ENCODE results near the gene CASKIN1. TPM values are rescaled to one million over a fixed set of nuclear protein-coding genes. Genes with fewer than 3 reads are reported as not detected.

Gene CASKIN1
- total RNA-seq, 2 donors from 2014 or later: 0.66 to 0.78 TPM

- no peak for ATAC-seq
- peaks cover 3 to 12% of the 10 kb centered on the region in 2 donors for H3K36me3 ChIP-seq (replicated peaks in 1 of 2; ENCODE audit: insufficient read depth in 1 of 2, low read depth in 2 of 2)
- WGBS, 2 donors: 94 to 98% methylated on average over 10 to 18 of the region's 31 CpGs
- intact Hi-C loops (cut with DNase I): no loop called here
- H3K4me3 ChIP-seq: no peak overlapping the region
- TF ChIP-seq CTCF (IDR thresholded peaks at IDR 0.05): no peak
- no peak for TF ChIP-seq POLR2A (IDR thresholded peaks at IDR 0.05)
- no peaks in the 10 kb centered on the region for H3K9me3 ChIP-seq
- H3K27ac ChIP-seq: no peak overlapping the region
- H3K4me1 ChIP-seq: no peaks in the 10 kb centered on the region
- no peaks in the 10 kb centered on the region for H3K27me3 ChIP-seq
- DNase-seq: no peak
Observed at GRCh38 chr16:2179576-2179975, 16.8 kb downstream of the CASKIN1 start.

GRCh38 chr16:2179107-2179501 lies 17.3 kb downstream of the CASKIN1 start:
- TF ChIP-seq CTCF (IDR thresholded peaks at IDR 0.05) (no peak), POLR2A (IDR thresholded peaks at IDR 0.05) (no peak)
- DNase-seq (no peak), ATAC-seq (no peak)
- no peaks in the 10 kb centered on the region for H3K4me1 ChIP-seq
- H3K9me3 ChIP-seq: no peaks in the 10 kb centered on the region
- intact Hi-C loops (cut with DNase I): no loop called here
- WGBS, 2 donors: 56 to 81% methylated on average over 3 to 22 of the region's 50 CpGs
- no peaks in the 10 kb centered on the region for H3K27me3 ChIP-seq
- no peak overlapping the region for H3K27ac ChIP-seq
- H3K36me3 ChIP-seq (replicated peaks in 1 of 2; ENCODE audit: insufficient read depth in 1 of 2, low read depth in 2 of 2): peaks cover 4 to 12% of the 10 kb centered on the region in 2 donors
- H3K4me3 ChIP-seq: no peak overlapping the region

- Histone ChIP-seq H3K27me3 (no peaks in the 10 kb centered on the region), H3K4me1 (no peaks in the 10 kb centered on the region), H3K27ac (no peak overlapping the region), H3K4me3 (no peak overlapping the region), H3K36me3 (replicated peaks in 1 of 2; ENCODE audit: insufficient read depth in 1 of 2, low read depth in 2 of 2) (peaks cover 10 to 18% of the 10 kb centered on the region in 2 donors), H3K9me3 (no peaks in the 10 kb centered on the region)
- WGBS, 2 donors: 33 to 56% methylated on average over 28 to 62 of the region's 106 CpGs
- ATAC-seq (no peak), DNase-seq (no peak)
- intact Hi-C loops (cut with DNase I): no loop called here
- TF ChIP-seq CTCF (IDR thresholded peaks at IDR 0.05): no peak
Observed at GRCh38 chr16:2178321-2179106, 17.9 kb downstream of the CASKIN1 start.

- no peak for TF ChIP-seq CTCF (IDR thresholded peaks at IDR 0.05)
- no peak for TF ChIP-seq POLR2A (IDR thresholded peaks at IDR 0.05)
- Histone ChIP-seq H3K9me3 (no peaks in the 10 kb centered on the region), H3K27me3 (no peaks in the 10 kb centered on the region), H3K4me3 (no peak overlapping the region), H3K36me3 (replicated peaks in 1 of 2; ENCODE audit: insufficient read depth in 1 of 2, low read depth in 2 of 2) (peaks cover 10 to 23% of the 10 kb centered on the region in 2 donors), H3K27ac (no peak overlapping the region), H3K4me1 (no peaks in the 10 kb centered on the region)
- no peak for DNase-seq
- WGBS, 2 donors: 92 to 99% methylated on average over 17 to 19 of the region's 20 CpGs
- intact Hi-C loops (cut with DNase I): no loop called here
- ATAC-seq: no peak
Observed at GRCh38 chr16:2177561-2177960, 18.8 kb downstream of the CASKIN1 start.

- TF ChIP-seq POLR2A (IDR thresholded peaks at IDR 0.05) (no peak), CTCF (IDR thresholded peaks at IDR 0.05) (no peak)
- H3K4me1 ChIP-seq: no peaks in the 10 kb centered on the region
- ATAC-seq: no peak
- H3K27me3 ChIP-seq: no peaks in the 10 kb centered on the region
- intact Hi-C loops (cut with DNase I): no loop called here
- no peak overlapping the region for H3K4me3 ChIP-seq
- no peak overlapping the region for H3K27ac ChIP-seq
- H3K9me3 ChIP-seq: no peaks in the 10 kb centered on the region
- peaks cover 10 to 23% of the 10 kb centered on the region in 2 donors for H3K36me3 ChIP-seq (replicated peaks in 1 of 2; ENCODE audit: insufficient read depth in 1 of 2, low read depth in 2 of 2)
- no peak for DNase-seq
- WGBS, 2 donors: 91 to 95% methylated on average over 16 of the region's 18 CpGs
Observed at GRCh38 chr16:2177101-2177500, 19.3 kb downstream of the CASKIN1 start.
